ENCODE data around the gene TUBGCP3.
A peak's percentile ranks its signal among the peaks of the same experiment; 100 is the strongest.
"Not testable (repeated sequence)": the region's sequence is repeated elsewhere in the genome, so short reads cannot be mapped to it uniquely, and the experiment has no call there.

TUBGCP3 gene

GRCh38 chr13:112510002-112510780, 77.8 kb downstream of the TUBGCP3 start:
- peak; percentile 63 for TF ChIP-seq CTCF (IDR thresholded peaks at IDR 0.05; ENCODE audit: low read depth, low read length)
- peak; percentile 70 for DNase-seq (ENCODE audit: low read depth, low spot score)
- in situ Hi-C loops (cut with HindIII; ENCODE audit: low sequenced_read_pairs): no loop called here
- no peak overlapping the region for H3K4me3 ChIP-seq (ENCODE audit: low read depth, low read length)

- no peak for TF ChIP-seq CTCF (IDR thresholded peaks at IDR 0.05; ENCODE audit: low read depth, low read length)
- in situ Hi-C loops (cut with HindIII; ENCODE audit: low sequenced_read_pairs): no loop called here
- no peak for DNase-seq (ENCODE audit: low read depth, low spot score)
- no peak overlapping the region for H3K4me3 ChIP-seq (ENCODE audit: low read depth, low read length)
Measured at GRCh38 chr13:112509190-112509589, 78.8 kb downstream of the TUBGCP3 start.

- no peak for TF ChIP-seq CTCF (IDR thresholded peaks at IDR 0.05; ENCODE audit: low read depth, low read length)
- in situ Hi-C loops (cut with HindIII; ENCODE audit: low sequenced_read_pairs): no loop called here
- DNase-seq (ENCODE audit: low read depth, low spot score): no peak
Measured at GRCh38 chr13:112506046-112506445, 81.9 kb downstream of the TUBGCP3 start.

GRCh38 chr13:112496166-112496565, 91.8 kb downstream of the TUBGCP3 start:
- TF ChIP-seq CTCF (IDR thresholded peaks at IDR 0.05; ENCODE audit: low read depth, low read length): no peak

More at GRCh38 chr13:112506046-112506445, 81.9 kb downstream of the TUBGCP3 start:
- no peak overlapping the region for H3K4me3 ChIP-seq (ENCODE audit: low read depth, low read length)

GRCh38 chr13:112495465-112495864, 92.5 kb downstream of the TUBGCP3 start:
- no peak for TF ChIP-seq CTCF (IDR thresholded peaks at IDR 0.05; ENCODE audit: low read depth, low read length)
- in situ Hi-C loops (cut with HindIII; ENCODE audit: low sequenced_read_pairs): no loop called here
- no peak overlapping the region for H3K4me3 ChIP-seq (ENCODE audit: low read depth, low read length)
- no peak for DNase-seq (ENCODE audit: low read depth, low spot score)

More at GRCh38 chr13:112496166-112496565, 91.8 kb downstream of the TUBGCP3 start:
- in situ Hi-C loops (cut with HindIII; ENCODE audit: low sequenced_read_pairs): no loop called here
- no peak for DNase-seq (ENCODE audit: low read depth, low spot score)
- no peak overlapping the region for H3K4me3 ChIP-seq (ENCODE audit: low read depth, low read length)

GRCh38 chr13:112489199-112489598, 98.8 kb downstream of the TUBGCP3 start:
- no peak for DNase-seq (ENCODE audit: low read depth, low spot score)
- no peak overlapping the region for H3K4me3 ChIP-seq (ENCODE audit: low read depth, low read length)
- in situ Hi-C loops (cut with HindIII; ENCODE audit: low sequenced_read_pairs): no loop called here
- no peak for TF ChIP-seq CTCF (IDR thresholded peaks at IDR 0.05; ENCODE audit: low read depth, low read length)

- H3K4me3 ChIP-seq (ENCODE audit: low read depth, low read length); in situ Hi-C loops (cut with HindIII; ENCODE audit: low sequenced_read_pairs); DNase-seq (ENCODE audit: low read depth, low spot score): not testable (repeated sequence)
Measured at GRCh38 chr13:112488343-112489050, 99.5 kb downstream of the TUBGCP3 start.
